Fibroblast of skin of back (primary cell): ENCODE data around the gene MVK.

Experiments used
- DNase-seq: peaks from one replicate; pipeline ENCODE4 v3.0.0-alpha.2; 2013

Gene MVK

DNA sequence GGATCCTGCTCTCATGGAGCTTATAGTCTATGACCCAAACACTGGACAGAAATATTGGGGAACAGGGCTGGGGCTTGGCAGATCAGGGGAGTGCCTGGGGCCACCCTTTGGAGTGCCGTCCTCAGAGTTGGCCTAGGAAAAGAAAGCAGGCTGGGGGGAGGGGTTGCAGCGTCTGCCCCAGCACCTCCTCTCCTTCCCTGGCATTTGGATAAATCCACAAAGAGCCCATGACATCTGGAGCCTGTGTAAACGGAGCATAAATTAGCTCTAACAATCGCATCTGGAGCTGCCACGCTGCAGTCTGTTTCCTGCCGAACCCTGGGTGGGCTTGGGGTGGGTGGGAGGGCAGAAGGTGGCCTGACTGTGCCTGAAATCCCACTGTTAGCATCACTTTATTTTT lies 63.8 kb downstream of the MVK start:
- no peak for DNase-seq

GRCh38 chr12:109637996-109638395 lies 64.4 kb downstream of the MVK start:
- no peak for DNase-seq

DNA sequence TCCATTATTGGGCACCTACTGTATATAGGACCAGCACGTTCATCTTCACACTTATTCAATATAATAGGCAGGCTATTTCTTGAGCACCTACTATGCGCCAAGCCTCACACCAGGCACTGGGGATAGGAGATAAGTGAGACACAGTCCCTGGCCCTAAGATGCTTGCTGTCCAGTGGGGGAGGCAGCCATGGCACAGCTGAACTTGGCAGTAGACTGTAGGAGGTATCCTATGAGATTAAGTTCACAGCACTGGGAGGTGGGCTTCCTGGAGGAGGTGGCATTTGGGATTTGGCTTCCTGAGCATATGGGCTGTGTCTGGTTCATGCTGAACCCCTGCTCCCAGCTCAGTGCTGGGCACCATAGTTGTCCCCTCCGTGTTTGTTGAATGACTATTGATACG lies 65.1 kb downstream of the MVK start:
- no peak for DNase-seq

DNA sequence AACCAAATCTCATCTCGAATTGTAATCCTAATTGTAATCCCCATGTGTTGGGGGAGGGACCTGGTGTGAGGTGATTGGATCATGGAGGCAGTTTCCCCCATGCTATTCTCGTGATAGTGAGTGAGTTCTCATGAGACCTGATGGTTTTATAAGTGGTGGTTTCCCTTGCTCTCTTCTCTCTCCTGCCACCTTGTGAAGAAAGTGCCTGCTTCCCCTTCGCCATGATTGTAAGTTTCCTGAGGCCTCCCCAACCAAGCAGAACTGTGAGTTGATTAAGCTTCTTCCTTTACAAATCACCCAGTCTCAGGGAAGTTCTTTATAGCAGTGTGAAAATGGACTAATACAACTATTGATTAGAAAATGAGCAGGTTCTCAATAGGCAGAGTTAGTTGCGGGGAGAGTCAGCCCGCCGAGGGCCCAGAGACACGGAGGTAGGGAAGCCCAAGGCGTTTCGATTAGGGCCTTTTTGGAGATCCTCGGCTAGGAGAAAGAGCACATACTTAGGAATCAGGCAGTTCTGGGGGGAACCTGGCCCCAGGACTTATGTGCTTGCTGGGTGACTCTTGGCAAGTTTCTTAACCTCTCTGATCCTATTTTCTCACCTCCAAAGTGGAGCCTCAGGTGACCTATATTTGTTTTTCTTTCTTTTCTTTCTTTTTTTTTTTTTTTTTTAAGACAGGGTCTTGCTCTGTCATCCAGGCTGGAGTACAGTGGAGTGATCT lies 65.7 kb downstream of the MVK start:
- no peak for DNase-seq

DNA sequence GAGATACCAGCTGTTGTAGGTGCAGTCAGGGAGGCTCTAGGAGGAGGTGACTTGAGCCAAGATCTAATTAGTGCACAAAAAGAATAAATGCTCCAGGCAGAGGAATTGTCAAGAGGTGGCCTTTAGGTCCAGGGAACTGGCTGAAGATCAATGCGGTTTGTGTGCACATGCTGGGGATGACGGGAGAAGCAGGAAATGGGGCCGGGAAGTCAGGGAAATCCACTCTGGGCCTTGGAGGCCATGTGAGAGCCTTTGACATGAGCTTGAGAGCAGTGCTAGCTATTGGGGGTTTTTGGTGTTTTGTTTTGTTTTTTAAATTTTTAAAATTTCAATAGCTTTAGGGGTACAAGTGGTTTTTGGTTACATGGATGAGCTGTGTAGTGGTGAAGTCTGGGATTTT lies 67.4 kb downstream of the MVK start:
- no peak for DNase-seq

- DNase-seq = no peak
These were observed 67.8 kb downstream of the MVK start for GRCh38 chr12:109641422-109641821.

- no peak for DNase-seq
These were observed 69.0 kb downstream of the MVK start for GRCh38 chr12:109642506-109643132.

GRCh38 chr12:109645194-109645593 lies 71.6 kb downstream of the MVK start:
- DNase-seq = no peak

- DNase-seq = no peak
These were observed 72.1 kb downstream of the MVK start for GRCh38 chr12:109645708-109646107.
